HEK293 (cell line): ENCODE results near the gene ZBTB22.
A peak's percentile ranks its signal among the peaks of the same experiment; 100 is the strongest.
"Not testable (repeated sequence)": the region's sequence is repeated elsewhere in the genome, so short reads cannot be mapped to it uniquely, and the experiment has no call there.

Experiments used
- CTCF ChIA-PET: fragments of 350-600 bp; formaldehyde crosslinking; extraction: SDS; loops from one replicate; lab custom pipeline; 2021; ENCODE audit warnings: antibody characterized with exemption; lab: Yijun Ruan, JAX
- POLR2A ChIA-PET: fragments of 300-600 bp; formaldehyde crosslinking; extraction: SDS; loops from one replicate; lab custom pipeline; 2020; ENCODE audit warnings: antibody characterized with exemption, inconsistent platforms; lab: Yijun Ruan, JAX
- H3K27ac ChIP-seq: fragments of 200-500 bp; sonication (Bioruptor generic); 2 replicates; pipeline ENCODE4 v1.5.1; 2014; ENCODE audit warnings: low read depth, low read length, control low read depth, inconsistent platforms; ENCODE audit errors: extremely low read depth
- H3K36me3 ChIP-seq, 2 experiments: fragments of 200-500 bp in 1 of 2; sonication (Bioruptor generic) in 1 of 2; 1 replicate in 1 of 2; 2 replicates in 1 of 2; pipeline ENCODE4 v1.5.1; 2014 to 2017; ENCODE audit warnings: inconsistent platforms in 2 of 2, low read length in 2 of 2; ENCODE audit not compliant: control insufficient read depth in 2 of 2, insufficient read depth in 1 of 2
- H3K4me1 ChIP-seq: fragments of 200-500 bp; sonication (Bioruptor generic); 2 replicates; pipeline ENCODE4 v1.5.1; 2014; ENCODE audit warnings: mild to moderate bottlenecking, low read length, inconsistent platforms; ENCODE audit not compliant: control insufficient read depth, insufficient read depth
- H3K4me3 ChIP-seq: 2 replicates; pipeline ENCODE4 v1.5.1; 2011; ENCODE audit warnings: low read depth, mild to moderate bottlenecking, control low read depth, low read length, moderate library complexity
- H3K9me3 ChIP-seq: fragments of 200-500 bp; sonication (Bioruptor generic); 2 replicates; pipeline ENCODE4 v1.5.1; 2014; ENCODE audit warnings: low read depth, low read length, inconsistent platforms; ENCODE audit not compliant: control insufficient read depth, insufficient read depth
- BCL11B ChIP-seq: fragments of 450-650 bp; formaldehyde crosslinking; IDR thresholded peaks from 2 replicates; pipeline ENCODE4 v1.5.1; 2016; ENCODE audit warnings: low read depth, missing biosample characterization, missing genetic modification characterization
- RBAK ChIP-seq: fragments of 450-650 bp; formaldehyde crosslinking; IDR thresholded peaks from 2 replicates; pipeline ENCODE4 v1.5.1; 2016; ENCODE audit warnings: missing biosample characterization, missing genetic modification characterization
- SCRT2 ChIP-seq: fragments of 450-650 bp; formaldehyde crosslinking; IDR thresholded peaks from 2 replicates; pipeline ENCODE4 v1.5.1; 2016; ENCODE audit warnings: missing biosample characterization, missing genetic modification characterization
- ZNF112 ChIP-seq: fragments of 450-650 bp; formaldehyde crosslinking; IDR thresholded peaks from 2 replicates; pipeline ENCODE4 v1.5.0; 2017; ENCODE audit warnings: missing biosample characterization, missing genetic modification characterization
- ZNF350 ChIP-seq: fragments of 450-650 bp; formaldehyde crosslinking; IDR thresholded peaks from 2 replicates; pipeline ENCODE4 v1.5.0; 2017; ENCODE audit warnings: missing biosample characterization, mild to moderate bottlenecking, missing genetic modification characterization
- ZNF549 ChIP-seq: fragments of 450-650 bp; IDR thresholded peaks from 2 replicates; pipeline ENCODE4 v1.5.1; 2018; ENCODE audit warnings: missing biosample characterization, missing genetic modification characterization, mild to moderate bottlenecking, inconsistent platforms, moderate library complexity
- ZNF585B ChIP-seq: fragments of 450-650 bp; formaldehyde crosslinking; IDR thresholded peaks from 2 replicates; pipeline ENCODE4 v1.5.1; 2016; ENCODE audit warnings: missing biosample characterization, missing genetic modification characterization
- TF ChIP-seq, protein P1 (sequence below): fragments of 450-650 bp; formaldehyde crosslinking; IDR thresholded peaks from 2 replicates; pipeline ENCODE4 v1.5.1; 2016; ENCODE audit warnings: missing biosample characterization, missing genetic modification characterization
- TF ChIP-seq, protein P2 (sequence below): fragments of 450-650 bp; formaldehyde crosslinking; IDR thresholded peaks from 2 replicates; pipeline ENCODE4 v1.5.1; 2016; ENCODE audit warnings: missing biosample characterization, missing genetic modification characterization
- TF ChIP-seq, protein P3 (sequence below): fragments of 450-650 bp; formaldehyde crosslinking; IDR thresholded peaks from 2 replicates; pipeline ENCODE4 v1.5.1; 2016; ENCODE audit warnings: missing biosample characterization, missing genetic modification characterization, borderline replicate concordance
- TF ChIP-seq, protein P4 (sequence below): fragments of 450-650 bp; formaldehyde crosslinking; IDR thresholded peaks from 2 replicates; pipeline ENCODE4 v1.5.1; 2017; ENCODE audit warnings: missing biosample characterization, mild to moderate bottlenecking, missing genetic modification characterization, moderate library complexity

The ZBTB22 gene

DNA sequence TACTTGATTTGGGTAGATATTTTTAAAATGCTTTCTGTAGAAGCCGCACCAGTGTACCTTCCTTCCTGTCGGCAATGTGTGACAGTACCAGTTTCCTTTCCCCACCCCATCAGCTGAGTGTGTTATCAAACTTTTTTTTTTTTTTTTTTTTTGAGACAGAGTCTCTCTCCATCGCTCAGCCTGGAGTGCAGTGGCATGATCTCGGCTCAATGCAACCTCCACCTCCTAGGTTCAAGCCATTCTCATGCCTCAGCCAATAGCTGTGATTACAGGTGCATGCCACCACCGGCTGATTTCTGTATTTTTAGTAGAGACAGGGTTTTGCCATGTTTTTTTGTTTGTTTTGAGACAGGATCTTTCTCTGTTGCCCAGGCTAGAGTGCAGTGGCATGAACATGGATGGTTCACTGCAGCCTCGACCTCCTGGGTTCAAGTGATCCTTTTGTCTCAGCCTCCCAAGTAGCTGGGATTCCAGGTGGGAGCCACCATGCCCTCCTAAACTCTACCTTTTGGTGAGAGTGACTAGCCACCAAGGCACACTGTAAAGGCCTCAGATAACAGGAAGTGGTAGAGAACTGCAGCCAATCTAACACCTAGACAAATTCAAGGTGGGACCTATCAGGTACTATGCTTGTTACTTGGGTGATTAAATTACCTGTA is 26.5 kb upstream of the ZBTB22 start:
- Histone ChIP-seq H3K27ac (no peak overlapping the region), H3K4me3 (no peak overlapping the region), H3K4me1 (peaks cover 4% of the 10 kb centered on the region), H3K9me3 (no peaks in the 10 kb centered on the region), H3K36me3 (no peaks in the 10 kb centered on the region)
- CTCF ChIA-PET = interaction anchor here (0.6 to 3.3 kb wide), 16 partner anchors 8 to 220 kb away, joined by 3 to 30 read pairs (median 6); partner anchors contain the start of gene ZBTB22
- POLR2A ChIA-PET = interaction anchor here (0.7 to 3.2 kb wide), 4 partner anchors 26 to 45 kb away, joined by 4 to 22 read pairs (median 7); partner anchors contain the start of genes RGL2, TAPBP and ZBTB22
- TF ChIP-seq ZNF350 (no peak), ZNF549 (tag by site-specific recombination) (no peak), ZNF585B (no peak), ZNF112 (tag by site-specific recombination) (no peak), BCL11B (tag by site-specific recombination) (no peak)
- TF ChIP-seq, protein P1, sequence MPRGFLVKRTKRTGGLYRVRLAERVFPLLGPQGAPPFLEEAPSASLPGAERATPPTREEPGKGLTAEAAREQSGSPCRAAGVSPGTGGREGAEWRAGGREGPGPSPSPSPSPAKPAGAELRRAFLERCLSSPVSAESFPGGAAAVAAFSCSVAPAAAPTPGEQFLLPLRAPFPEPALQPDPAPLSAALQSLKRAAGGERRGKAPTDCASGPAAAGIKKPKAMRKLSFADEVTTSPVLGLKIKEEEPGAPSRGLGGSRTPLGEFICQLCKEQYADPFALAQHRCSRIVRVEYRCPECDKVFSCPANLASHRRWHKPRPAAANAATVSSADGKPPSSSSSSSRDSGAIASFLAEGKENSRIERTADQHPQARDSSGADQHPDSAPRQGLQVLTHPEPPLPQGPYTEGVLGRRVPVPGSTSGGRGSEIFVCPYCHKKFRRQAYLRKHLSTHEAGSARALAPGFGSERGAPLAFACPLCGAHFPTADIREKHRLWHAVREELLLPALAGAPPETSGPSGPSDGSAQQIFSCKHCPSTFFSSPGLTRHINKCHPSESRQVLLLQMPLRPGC (tag by site-specific recombination) = no peak
- TF ChIP-seq, protein P2, sequence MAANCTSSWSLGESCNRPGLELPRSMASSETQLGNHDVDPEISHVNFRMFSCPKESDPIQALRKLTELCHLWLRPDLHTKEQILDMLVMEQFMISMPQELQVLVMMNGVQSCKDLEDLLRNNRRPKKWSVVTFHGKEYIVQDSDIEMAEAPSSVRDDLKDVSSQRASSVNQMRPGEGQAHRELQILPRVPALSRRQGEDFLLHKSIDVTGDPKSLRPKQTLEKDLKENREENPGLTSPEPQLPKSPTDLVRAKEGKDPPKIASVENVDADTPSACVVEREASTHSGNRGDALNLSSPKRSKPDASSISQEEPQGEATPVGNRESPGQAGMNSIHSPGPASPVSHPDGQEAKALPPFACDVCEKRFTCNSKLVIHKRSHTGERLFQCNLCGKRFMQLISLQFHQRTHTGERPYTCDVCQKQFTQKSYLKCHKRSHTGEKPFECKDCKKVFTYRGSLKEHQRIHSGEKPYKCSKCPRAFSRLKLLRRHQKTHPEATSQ = no peak

DNA sequence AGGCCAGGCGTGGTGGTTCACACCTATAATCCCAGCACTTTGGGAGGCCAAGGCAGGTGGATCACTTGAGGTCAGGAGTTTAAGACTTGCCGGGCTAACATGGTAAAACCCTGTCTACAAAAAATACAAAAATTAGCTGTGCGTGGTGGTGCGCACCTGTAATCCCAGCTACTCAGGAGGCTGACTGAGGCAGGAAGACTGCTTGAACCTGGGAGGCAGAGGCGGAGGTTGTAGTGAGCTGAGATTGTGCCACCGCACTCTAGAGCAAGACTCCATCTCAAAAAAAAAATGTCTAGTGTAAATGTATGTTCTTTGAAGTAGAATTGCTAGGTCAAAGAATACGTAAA is 26.0 kb upstream of the ZBTB22 start:
- CTCF ChIA-PET = interaction anchor here (1.2 to 3.3 kb wide), 7 partner anchors 7 to 64 kb away, joined by 5 to 30 read pairs (median 8); a partner anchor contains a TSS
- POLR2A ChIA-PET = interaction anchor here (0.7 to 3.2 kb wide), 3 partner anchors 26 to 41 kb away, joined by 4 to 22 read pairs (median 7); partner anchors contain the start of genes TAPBP and ZBTB22
- H3K9me3 ChIP-seq, H3K27ac ChIP-seq, H3K4me1 ChIP-seq, H3K4me3 ChIP-seq, H3K36me3 ChIP-seq: not testable (repeated sequence)

DNA sequence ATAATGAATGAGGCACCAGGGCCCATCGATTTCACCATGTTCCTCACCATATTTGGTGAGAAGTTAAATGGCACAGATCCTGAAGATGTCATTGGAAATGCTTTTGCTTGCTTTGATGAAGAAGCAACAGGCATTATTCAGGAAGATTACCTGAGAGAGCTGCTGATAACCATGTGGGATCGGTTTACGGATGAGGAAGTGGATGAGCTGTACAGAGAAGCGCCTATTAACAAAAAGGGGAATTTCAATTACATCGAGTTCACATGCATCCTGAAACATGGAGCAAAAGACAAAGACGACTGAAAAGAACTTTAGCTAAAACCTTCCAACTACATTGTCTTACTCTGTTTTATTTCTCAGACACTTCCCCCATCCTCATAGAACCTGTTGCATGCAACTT is 21.6 kb upstream of the ZBTB22 start:
- TF ChIP-seq, protein P3, sequence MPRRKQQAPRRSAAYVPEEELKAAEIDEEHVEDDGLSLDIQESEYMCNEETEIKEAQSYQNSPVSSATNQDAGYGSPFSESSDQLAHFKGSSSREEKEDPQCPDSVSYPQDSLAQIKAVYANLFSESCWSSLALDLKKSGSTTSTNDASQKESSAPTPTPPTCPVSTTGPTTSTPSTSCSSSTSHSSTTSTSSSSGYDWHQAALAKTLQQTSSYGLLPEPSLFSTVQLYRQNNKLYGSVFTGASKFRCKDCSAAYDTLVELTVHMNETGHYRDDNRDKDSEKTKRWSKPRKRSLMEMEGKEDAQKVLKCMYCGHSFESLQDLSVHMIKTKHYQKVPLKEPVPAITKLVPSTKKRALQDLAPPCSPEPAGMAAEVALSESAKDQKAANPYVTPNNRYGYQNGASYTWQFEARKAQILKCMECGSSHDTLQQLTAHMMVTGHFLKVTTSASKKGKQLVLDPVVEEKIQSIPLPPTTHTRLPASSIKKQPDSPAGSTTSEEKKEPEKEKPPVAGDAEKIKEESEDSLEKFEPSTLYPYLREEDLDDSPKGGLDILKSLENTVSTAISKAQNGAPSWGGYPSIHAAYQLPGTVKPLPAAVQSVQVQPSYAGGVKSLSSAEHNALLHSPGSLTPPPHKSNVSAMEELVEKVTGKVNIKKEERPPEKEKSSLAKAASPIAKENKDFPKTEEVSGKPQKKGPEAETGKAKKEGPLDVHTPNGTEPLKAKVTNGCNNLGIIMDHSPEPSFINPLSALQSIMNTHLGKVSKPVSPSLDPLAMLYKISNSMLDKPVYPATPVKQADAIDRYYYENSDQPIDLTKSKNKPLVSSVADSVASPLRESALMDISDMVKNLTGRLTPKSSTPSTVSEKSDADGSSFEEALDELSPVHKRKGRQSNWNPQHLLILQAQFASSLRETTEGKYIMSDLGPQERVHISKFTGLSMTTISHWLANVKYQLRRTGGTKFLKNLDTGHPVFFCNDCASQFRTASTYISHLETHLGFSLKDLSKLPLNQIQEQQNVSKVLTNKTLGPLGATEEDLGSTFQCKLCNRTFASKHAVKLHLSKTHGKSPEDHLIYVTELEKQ (tag by site-specific recombination) = no peak
- no peak for TF ChIP-seq ZNF350
- peak; percentile 68; the same call in 1 of the 2 replicates for TF ChIP-seq SCRT2 (tag by site-specific recombination)
- CTCF ChIA-PET = no interaction called here
- Histone ChIP-seq H3K27ac (no peak overlapping the region), H3K4me3 (no peak overlapping the region), H3K4me1 (no peaks in the 10 kb centered on the region), H3K9me3 (no peaks in the 10 kb centered on the region), H3K36me3 (no peaks in the 10 kb centered on the region)
- POLR2A ChIA-PET = interaction anchor here (1.2 kb wide), 1 partner anchor 367 kb away, joined by 3 read pairs; no protein-coding TSS in a partner anchor

DNA sequence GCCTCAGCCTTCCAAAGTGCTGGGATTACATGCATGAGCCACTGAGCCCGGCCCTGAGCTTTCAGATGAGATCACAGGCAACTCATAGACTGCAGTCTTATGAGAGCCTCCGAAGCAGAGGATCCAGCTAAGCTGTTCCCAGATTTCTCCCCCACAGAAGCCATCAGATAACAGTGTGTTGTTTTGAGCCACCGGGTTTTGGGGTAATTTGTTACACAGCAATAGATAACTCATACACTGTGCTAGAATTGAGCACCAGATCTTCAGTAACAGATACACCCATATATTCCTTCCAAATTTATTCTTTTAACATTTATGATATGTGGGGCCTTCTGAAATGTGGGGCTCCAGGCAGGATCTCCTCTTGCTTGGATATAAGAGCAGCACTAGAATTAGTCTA is 19.0 kb upstream of the ZBTB22 start:
- ChIA-PET POLR2A (interaction anchor here (1.1 kb wide), 1 partner anchor 23 kb away, joined by 3 read pairs; no protein-coding TSS in a partner anchor), CTCF (interaction anchor here (1.1 to 1.3 kb wide), 3 partner anchors 8 to 57 kb away, joined by 3 to 5 read pairs (median 4); no protein-coding TSS in a partner anchor)
- Histone ChIP-seq H3K27ac (no peak overlapping the region), H3K36me3 (no peaks in the 10 kb centered on the region), H3K9me3 (no peaks in the 10 kb centered on the region), H3K4me1 (no peaks in the 10 kb centered on the region), H3K4me3 (no peak overlapping the region)
- TF ChIP-seq RBAK (tag by site-specific recombination) = 0 out of 2 replicates have a peak, but pooled peaks have one; percentile 42
- TF ChIP-seq, protein P4, sequence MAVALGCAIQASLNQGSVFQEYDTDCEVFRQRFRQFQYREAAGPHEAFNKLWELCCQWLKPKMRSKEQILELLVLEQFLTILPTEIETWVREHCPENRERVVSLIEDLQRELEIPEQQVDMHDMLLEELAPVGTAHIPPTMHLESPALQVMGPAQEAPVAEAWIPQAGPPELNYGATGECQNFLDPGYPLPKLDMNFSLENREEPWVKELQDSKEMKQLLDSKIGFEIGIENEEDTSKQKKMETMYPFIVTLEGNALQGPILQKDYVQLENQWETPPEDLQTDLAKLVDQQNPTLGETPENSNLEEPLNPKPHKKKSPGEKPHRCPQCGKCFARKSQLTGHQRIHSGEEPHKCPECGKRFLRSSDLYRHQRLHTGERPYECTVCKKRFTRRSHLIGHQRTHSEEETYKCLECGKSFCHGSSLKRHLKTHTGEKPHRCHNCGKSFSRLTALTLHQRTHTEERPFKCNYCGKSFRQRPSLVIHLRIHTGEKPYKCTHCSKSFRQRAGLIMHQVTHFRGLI (tag by site-specific recombination) = no peak
